ENCODE results near the gene ING5.

DNA sequence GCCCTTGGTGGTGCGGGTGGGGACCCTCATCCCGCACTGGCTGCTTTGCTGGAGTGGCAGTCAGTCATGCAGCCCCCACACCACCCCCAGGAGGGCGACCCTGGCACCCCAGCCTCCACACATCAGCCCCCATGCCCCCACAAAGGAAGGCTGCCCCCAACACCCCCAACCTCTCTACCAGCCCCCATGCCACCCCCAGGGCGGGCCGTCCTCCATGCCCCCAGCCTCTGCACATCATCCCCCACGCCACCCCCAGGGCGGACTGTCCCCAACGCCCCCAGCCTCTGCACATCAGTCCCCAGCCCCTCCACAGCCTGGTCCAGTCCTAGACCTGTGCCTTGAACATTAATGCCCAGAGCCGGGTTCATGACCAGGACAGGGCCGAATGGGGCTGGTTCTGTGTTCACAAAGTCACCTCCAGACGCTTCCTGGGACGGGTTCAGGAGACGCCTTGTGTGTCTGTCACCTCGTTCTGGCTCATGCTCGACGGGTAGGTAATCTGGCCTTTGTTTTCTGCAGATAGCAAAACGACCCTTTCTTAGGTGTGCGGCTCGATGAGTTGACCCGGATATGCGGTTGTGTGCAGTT, 50.9 kb downstream of the ING5 start:
- TF ChIP-seq, protein P1, sequence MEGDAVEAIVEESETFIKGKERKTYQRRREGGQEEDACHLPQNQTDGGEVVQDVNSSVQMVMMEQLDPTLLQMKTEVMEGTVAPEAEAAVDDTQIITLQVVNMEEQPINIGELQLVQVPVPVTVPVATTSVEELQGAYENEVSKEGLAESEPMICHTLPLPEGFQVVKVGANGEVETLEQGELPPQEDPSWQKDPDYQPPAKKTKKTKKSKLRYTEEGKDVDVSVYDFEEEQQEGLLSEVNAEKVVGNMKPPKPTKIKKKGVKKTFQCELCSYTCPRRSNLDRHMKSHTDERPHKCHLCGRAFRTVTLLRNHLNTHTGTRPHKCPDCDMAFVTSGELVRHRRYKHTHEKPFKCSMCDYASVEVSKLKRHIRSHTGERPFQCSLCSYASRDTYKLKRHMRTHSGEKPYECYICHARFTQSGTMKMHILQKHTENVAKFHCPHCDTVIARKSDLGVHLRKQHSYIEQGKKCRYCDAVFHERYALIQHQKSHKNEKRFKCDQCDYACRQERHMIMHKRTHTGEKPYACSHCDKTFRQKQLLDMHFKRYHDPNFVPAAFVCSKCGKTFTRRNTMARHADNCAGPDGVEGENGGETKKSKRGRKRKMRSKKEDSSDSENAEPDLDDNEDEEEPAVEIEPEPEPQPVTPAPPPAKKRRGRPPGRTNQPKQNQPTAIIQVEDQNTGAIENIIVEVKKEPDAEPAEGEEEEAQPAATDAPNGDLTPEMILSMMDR (IDR thresholded peaks at IDR 0.05; ENCODE audit: low read depth, low read length): no peak
- TF ChIP-seq POLR2A (IDR thresholded peaks at IDR 0.05; ENCODE audit: extremely low read depth, insufficient read length): no peak

All from NB4 (cell line).